ENCODE data around the gene STOX2. TPM values are rescaled to one million over a fixed set of nuclear protein-coding genes. Genes with fewer than 3 reads are reported as not detected.

STOX2 gene
- total and polyA plus RNA-seq, 8 donors = 0.29 to 55.8 (median 3.9) TPM

GRCh38 chr4:183969596-183969995 lies 64.5 kb downstream of the STOX2 start:
- WGBS, 5 donors = 89 to 95% (median 92%) methylated on average over 4 of the region's 4 CpGs
- peaks cover 0 to 7% (median 0%) of the 10 kb centered on the region in 4 donors for H3K4me1 ChIP-seq
- no peak for DNase-seq
- intact Hi-C loops (cut with DNase I; ENCODE audit: low total_unique reads) = no loop called here
- no peaks in the 10 kb centered on the region for H3K36me3 ChIP-seq
- TF ChIP-seq POLR2AphosphoS5 (IDR thresholded peaks at IDR 0.05) = no peak
- no peak for TF ChIP-seq POLR2A (IDR thresholded peaks at IDR 0.05)
- TF ChIP-seq EP300 (IDR thresholded peaks at IDR 0.05) = no peak
- TF ChIP-seq CTCF (IDR thresholded peaks at IDR 0.05) = no peak
- H3K4me3 ChIP-seq = no peak overlapping the region
- H3K27me3 ChIP-seq = no peaks in the 10 kb centered on the region
- H3K9me3 ChIP-seq = no peaks in the 10 kb centered on the region
- H3K27ac ChIP-seq = no peak overlapping the region

- Histone ChIP-seq H3K36me3 (no peaks in the 10 kb centered on the region), H3K4me3 (no peak overlapping the region), H3K9me3 (peaks cover 0 to 10% (median 4%) of the 10 kb centered on the region in 4 donors), H3K27ac (no peak overlapping the region), H3K27me3 (no peaks in the 10 kb centered on the region), H3K4me1 (no peaks in the 10 kb centered on the region)
- TF ChIP-seq CTCF (IDR thresholded peaks at IDR 0.05) = no peak
- no peak for TF ChIP-seq POLR2A (IDR thresholded peaks at IDR 0.05)
- TF ChIP-seq EP300 (IDR thresholded peaks at IDR 0.05) = no peak
- TF ChIP-seq POLR2AphosphoS5 (IDR thresholded peaks at IDR 0.05) = no peak
- DNase-seq = peak in 1 of 2 donors; percentile 75
- WGBS, 5 donors = 53 to 68% (median 61%) methylated on average over 9 of the region's 9 CpGs
- intact Hi-C loops (cut with DNase I; ENCODE audit: low total_unique reads) = no loop called here
Observed at GRCh38 chr4:183971929-183972490, 66.9 kb downstream of the STOX2 start.

- DNase-seq = peak in 1 of 2 donors; percentile 54
- Histone ChIP-seq H3K9me3 (peaks cover 0 to 10% (median 5%) of the 10 kb centered on the region in 4 donors), H3K36me3 (no peaks in the 10 kb centered on the region), H3K27me3 (no peaks in the 10 kb centered on the region), H3K4me1 (no peaks in the 10 kb centered on the region), H3K4me3 (no peak overlapping the region), H3K27ac (no peak overlapping the region)
- intact Hi-C loops (cut with DNase I; ENCODE audit: low total_unique reads) = no loop called here
- no peak for TF ChIP-seq CTCF (IDR thresholded peaks at IDR 0.05)
- TF ChIP-seq POLR2A (IDR thresholded peaks at IDR 0.05) = no peak
- TF ChIP-seq EP300 (IDR thresholded peaks at IDR 0.05) = no peak
- TF ChIP-seq POLR2AphosphoS5 (IDR thresholded peaks at IDR 0.05) = no peak
Observed at GRCh38 chr4:183977707-183978106, 72.6 kb downstream of the STOX2 start.

GRCh38 chr4:183984566-183984965 lies 79.5 kb downstream of the STOX2 start:
- H3K27ac ChIP-seq = no peak overlapping the region
- DNase-seq = no peak
- peaks cover 17 to 29% (median 23%) of the 10 kb centered on the region in 4 donors for H3K4me1 ChIP-seq
- H3K27me3 ChIP-seq = no peaks in the 10 kb centered on the region
- WGBS, 5 donors = 88 to 97% (median 95%) methylated on average over 13 of the region's 13 CpGs
- H3K36me3 ChIP-seq = no peaks in the 10 kb centered on the region
- TF ChIP-seq CTCF (IDR thresholded peaks at IDR 0.05) (no peak), POLR2AphosphoS5 (IDR thresholded peaks at IDR 0.05) (no peak), EP300 (IDR thresholded peaks at IDR 0.05) (no peak), POLR2A (IDR thresholded peaks at IDR 0.05) (no peak)
- no peak overlapping the region for H3K4me3 ChIP-seq
- no peaks in the 10 kb centered on the region for H3K9me3 ChIP-seq
- intact Hi-C loops (cut with DNase I; ENCODE audit: low total_unique reads) = no loop called here
